ENCODE data around the gene DAPK2. TPM values are rescaled to one million over a fixed set of nuclear protein-coding genes. Genes with fewer than 3 reads are reported as not detected.

DAPK2 gene
- polyA plus RNA-seq, 1 of the 3 experiments (the other 2 are of a cell fraction), result 1.4 TPM

- no peak overlapping the region for H3K4me2 ChIP-seq
- TF ChIP-seq, protein P1, sequence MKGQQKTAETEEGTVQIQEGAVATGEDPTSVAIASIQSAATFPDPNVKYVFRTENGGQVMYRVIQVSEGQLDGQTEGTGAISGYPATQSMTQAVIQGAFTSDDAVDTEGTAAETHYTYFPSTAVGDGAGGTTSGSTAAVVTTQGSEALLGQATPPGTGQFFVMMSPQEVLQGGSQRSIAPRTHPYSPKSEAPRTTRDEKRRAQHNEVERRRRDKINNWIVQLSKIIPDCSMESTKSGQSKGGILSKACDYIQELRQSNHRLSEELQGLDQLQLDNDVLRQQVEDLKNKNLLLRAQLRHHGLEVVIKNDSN (IDR thresholded peaks at IDR 0.05; ENCODE audit: borderline replicate concordance, low read depth), result no peak
- TF ChIP-seq ELF1 (IDR thresholded peaks at IDR 0.05), result no peak
- TF ChIP-seq ZBTB33 (IDR thresholded peaks at IDR 0.05; ENCODE audit: borderline replicate concordance, low read depth), result no peak
- no peak for TF ChIP-seq GATA2 (CRISPR knock-in tag; IDR thresholded peaks at IDR 0.05)
- TF ChIP-seq NRF1 (IDR thresholded peaks at IDR 0.05; ENCODE audit: low read depth, low read length), result no peak
- no peak for TF ChIP-seq EP300 (IDR thresholded peaks at IDR 0.05; ENCODE audit: borderline replicate concordance in 1 of 2, low read depth in 1 of 2, low read length in 1 of 2)
- DNase-seq, result no peak
- no peaks in the 10 kb centered on the region; a peak in 1 of 4 replicates for H3K4me1 ChIP-seq (ENCODE audit: control insufficient read depth in 1 of 2, insufficient read depth in 2 of 2, low read depth in 1 of 2, low read length in 1 of 2)
- H3K79me2 ChIP-seq (ENCODE audit: insufficient read depth), result no peaks in the 10 kb centered on the region
- ChIA-PET CTCF (interaction anchor here (1.0 to 1.8 kb wide), 2 partner anchors 150 to 293 kb away, joined by 3 to 8 read pairs; no protein-coding TSS in a partner anchor), POLR2A (no interaction called here)
- peaks cover 4% of the 10 kb centered on the region for H3F3A ChIP-seq (replicated peaks; ENCODE audit: insufficient read depth)
- no peak overlapping the region for H3K9ac ChIP-seq
- no peaks in the 10 kb centered on the region for H3K9me2 ChIP-seq
- 91% methylated on average over 8 of the region's 8 CpGs for WGBS (ENCODE audit: low lambda C conversion rate)
- H3K36me3 ChIP-seq (replicated peaks in 1 of 2; ENCODE audit: control insufficient read depth in 1 of 2, insufficient read depth in 2 of 2, low read length in 1 of 2), result no peaks in the 10 kb centered on the region
- H3K27me3 ChIP-seq (ENCODE audit: insufficient read depth), result no peaks in the 10 kb centered on the region
- no peak overlapping the region for H3K27ac ChIP-seq (ENCODE audit: low read depth in 2 of 2, low read length in 1 of 2)
- H3K9me3 ChIP-seq, result no peaks in the 10 kb centered on the region
- H4K20me1 ChIP-seq (ENCODE audit: insufficient read depth), result no peaks in the 10 kb centered on the region
- no peak overlapping the region for H2AFZ ChIP-seq (ENCODE audit: low read depth)
- no peak overlapping the region for H3K4me3 ChIP-seq (ENCODE audit: low read depth in 2 of 2, low read length in 1 of 2)
Observed at GRCh38 chr15:63902671-63903035, 143.6 kb downstream of the DAPK2 start.

- ChIA-PET CTCF (interaction anchor here (1.0 to 1.8 kb wide), 3 partner anchors 12 to 292 kb away, joined by 3 to 8 read pairs (median 7); no protein-coding TSS in a partner anchor), POLR2A (no interaction called here)
- Histone ChIP-seq H3K27ac (ENCODE audit: low read depth in 2 of 2, low read length in 1 of 2) (no peak overlapping the region), H3K4me3 (ENCODE audit: low read depth in 2 of 2, low read length in 1 of 2) (no peak overlapping the region), H3K36me3 (replicated peaks in 1 of 2; ENCODE audit: control insufficient read depth in 1 of 2, insufficient read depth in 2 of 2, low read length in 1 of 2) (no peaks in the 10 kb centered on the region), H3K9ac (no peak overlapping the region), H2AFZ (ENCODE audit: low read depth) (no peak overlapping the region), H3F3A (replicated peaks; ENCODE audit: insufficient read depth) (peaks cover 4% of the 10 kb centered on the region), H4K20me1 (ENCODE audit: insufficient read depth) (no peaks in the 10 kb centered on the region), H3K4me2 (no peak overlapping the region), H3K9me2 (no peaks in the 10 kb centered on the region), H3K9me3 (no peaks in the 10 kb centered on the region), H3K79me2 (ENCODE audit: insufficient read depth) (no peaks in the 10 kb centered on the region), H3K4me1 (ENCODE audit: control insufficient read depth in 1 of 2, insufficient read depth in 2 of 2, low read depth in 1 of 2, low read length in 1 of 2) (no peaks in the 10 kb centered on the region; a peak in 2 of 4 replicates), H3K27me3 (ENCODE audit: insufficient read depth) (no peaks in the 10 kb centered on the region)
- TF ChIP-seq EP300 (IDR thresholded peaks at IDR 0.05; ENCODE audit: borderline replicate concordance in 1 of 2, low read depth in 1 of 2, low read length in 1 of 2), result no peak
- TF ChIP-seq SMC3 (IDR thresholded peaks at IDR 0.05; ENCODE audit: low read depth, low read length), result no peak
- TF ChIP-seq, protein P2, sequence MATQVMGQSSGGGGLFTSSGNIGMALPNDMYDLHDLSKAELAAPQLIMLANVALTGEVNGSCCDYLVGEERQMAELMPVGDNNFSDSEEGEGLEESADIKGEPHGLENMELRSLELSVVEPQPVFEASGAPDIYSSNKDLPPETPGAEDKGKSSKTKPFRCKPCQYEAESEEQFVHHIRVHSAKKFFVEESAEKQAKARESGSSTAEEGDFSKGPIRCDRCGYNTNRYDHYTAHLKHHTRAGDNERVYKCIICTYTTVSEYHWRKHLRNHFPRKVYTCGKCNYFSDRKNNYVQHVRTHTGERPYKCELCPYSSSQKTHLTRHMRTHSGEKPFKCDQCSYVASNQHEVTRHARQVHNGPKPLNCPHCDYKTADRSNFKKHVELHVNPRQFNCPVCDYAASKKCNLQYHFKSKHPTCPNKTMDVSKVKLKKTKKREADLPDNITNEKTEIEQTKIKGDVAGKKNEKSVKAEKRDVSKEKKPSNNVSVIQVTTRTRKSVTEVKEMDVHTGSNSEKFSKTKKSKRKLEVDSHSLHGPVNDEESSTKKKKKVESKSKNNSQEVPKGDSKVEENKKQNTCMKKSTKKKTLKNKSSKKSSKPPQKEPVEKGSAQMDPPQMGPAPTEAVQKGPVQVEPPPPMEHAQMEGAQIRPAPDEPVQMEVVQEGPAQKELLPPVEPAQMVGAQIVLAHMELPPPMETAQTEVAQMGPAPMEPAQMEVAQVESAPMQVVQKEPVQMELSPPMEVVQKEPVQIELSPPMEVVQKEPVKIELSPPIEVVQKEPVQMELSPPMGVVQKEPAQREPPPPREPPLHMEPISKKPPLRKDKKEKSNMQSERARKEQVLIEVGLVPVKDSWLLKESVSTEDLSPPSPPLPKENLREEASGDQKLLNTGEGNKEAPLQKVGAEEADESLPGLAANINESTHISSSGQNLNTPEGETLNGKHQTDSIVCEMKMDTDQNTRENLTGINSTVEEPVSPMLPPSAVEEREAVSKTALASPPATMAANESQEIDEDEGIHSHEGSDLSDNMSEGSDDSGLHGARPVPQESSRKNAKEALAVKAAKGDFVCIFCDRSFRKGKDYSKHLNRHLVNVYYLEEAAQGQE (IDR thresholded peaks at IDR 0.05; ENCODE audit: low read depth, low read length), result no peak
- TF ChIP-seq TEAD4 (IDR thresholded peaks at IDR 0.05; ENCODE audit: borderline replicate concordance, insufficient read depth), result no peak
- TF ChIP-seq TAF1 (IDR thresholded peaks at IDR 0.05; ENCODE audit: borderline replicate concordance, low read depth, low read length), result no peak
- TF ChIP-seq SIN3A (IDR thresholded peaks at IDR 0.05; ENCODE audit: borderline replicate concordance, low read depth, low read length), result no peak
- no peak for TF ChIP-seq ZBTB33 (IDR thresholded peaks at IDR 0.05; ENCODE audit: borderline replicate concordance, low read depth)
- WGBS (ENCODE audit: low lambda C conversion rate), result 68% methylated on average over 3 of the region's 3 CpGs
- DNase-seq, result no peak
Observed at GRCh38 chr15:63901912-63902670, 144.2 kb downstream of the DAPK2 start.

Data from SK-N-SH (cell line).